CD14-positive monocyte (primary cell): Measurements from ENCODE around the gene SUSD5. TPM values are rescaled to one million over a fixed set of nuclear protein-coding genes. Genes with fewer than 3 reads are reported as not detected.

Source experiments
- DNase-seq, 3 donors: peaks; one replicate each; pipeline ENCODE4 v3.0.0-alpha.2; 2011 to 2022
- H2AFZ ChIP-seq: 2 replicates; pipeline ENCODE4 v1.6.0; 2012; ENCODE audit warnings: mild to moderate bottlenecking, low read depth, low read length, inconsistent platforms; ENCODE audit not compliant: insufficient read depth, poor library complexity, severe bottlenecking
- H3K27ac ChIP-seq, 2 donors: 1 replicate in 1 of 2; 2 replicates in 1 of 2; pipeline ENCODE4 v1.5.1; 2012 to 2013; ENCODE audit warnings: low read length in 2 of 2, control low read depth in 1 of 2, inconsistent platforms in 1 of 2, low read depth in 1 of 2, mild to moderate bottlenecking in 1 of 2
- H3K27me3 ChIP-seq, 2 donors: one replicate each; pipeline versions ENCODE4 v1.6.0 to v1.6.1; 2011 to 2013; ENCODE audit warnings: low read length in 2 of 2; ENCODE audit not compliant: control insufficient read depth in 2 of 2, insufficient read depth in 2 of 2
- H3K36me3 ChIP-seq, 2 donors: replicated peaks in 1 of 2; 1 replicate in 1 of 2; 2 replicates in 1 of 2; pipeline versions ENCODE4 v1.5.1 to v1.6.1; 2012 to 2013; ENCODE audit warnings: low read length in 2 of 2, control low read depth in 1 of 2, inconsistent platforms in 1 of 2, mild to moderate bottlenecking in 1 of 2; ENCODE audit not compliant: insufficient read depth in 2 of 2, control insufficient read depth in 1 of 2
- H3K4me1 ChIP-seq, 2 donors: 1 replicate in 1 of 2; 2 replicates in 1 of 2; pipeline versions ENCODE4 v1.5.1 to v1.6.1; 2012 to 2013; ENCODE audit warnings: low read length in 2 of 2, control low read depth in 1 of 2, inconsistent platforms in 1 of 2, mild to moderate bottlenecking in 1 of 2, moderate library complexity in 1 of 2; ENCODE audit not compliant: insufficient read depth in 2 of 2, control insufficient read depth in 1 of 2
- H3K4me2 ChIP-seq: replicated peaks from 2 replicates; pipeline ENCODE3; 2012; ENCODE audit warnings: low read length, moderate library complexity, mild to moderate bottlenecking; ENCODE audit not compliant: poor library complexity, severe bottlenecking; ENCODE audit errors: extremely low read depth
- H3K4me3 ChIP-seq, 3 experiments: fragments of 200-600 bp in 1 of 3; sonication (generic) in 1 of 3; replicated peaks in 1 of 3; 1 replicate in 2 of 3; 2 replicates in 1 of 3; pipeline ENCODE4 v1.5.1; 2011 to 2013; ENCODE audit warnings: low read length in 3 of 3, mild to moderate bottlenecking in 3 of 3, control low read depth in 2 of 3, low read depth in 2 of 3, inconsistent platforms in 1 of 3, moderate library complexity in 1 of 3
- H3K79me2 ChIP-seq: 2 replicates; pipeline ENCODE4 v1.6.0; 2012; ENCODE audit warnings: mild to moderate bottlenecking, control low read depth, inconsistent platforms, low read length, moderate library complexity; ENCODE audit not compliant: insufficient read depth
- H3K9ac ChIP-seq: 2 replicates; pipeline ENCODE4 v1.6.0; 2017; ENCODE audit warnings: low read length, mild to moderate bottlenecking; ENCODE audit not compliant: insufficient read depth, poor library complexity, severe bottlenecking
- H3K9me3 ChIP-seq, 2 donors: replicated peaks in 1 of 2; 1 replicate in 1 of 2; 2 replicates in 1 of 2; pipeline versions ENCODE4 v1.5.1 to v1.6.1; 2012 to 2013; ENCODE audit warnings: low read length in 2 of 2, control low read depth in 1 of 2; ENCODE audit not compliant: control insufficient read depth in 1 of 2, insufficient read depth in 1 of 2
- H4K20me1 ChIP-seq: 2 replicates; pipeline ENCODE4 v1.6.0; 2012; ENCODE audit warnings: mild to moderate bottlenecking, low read length, control low read depth, moderate library complexity; ENCODE audit not compliant: insufficient read depth
- H3K27ac Mint-ChIP-seq, 7 donors: one replicate each; pipeline ENCODE4 v1.8.0; 2020; ENCODE audit warnings: mild to moderate bottlenecking in 7 of 7, mixed read lengths in 7 of 7, moderate library complexity in 6 of 7, inconsistent platforms in 2 of 7
- H3K27me3 Mint-ChIP-seq, 3 donors: one replicate each; pipeline ENCODE4 v1.8.0; 2021 to 2022; ENCODE audit warnings: low read depth in 3 of 3, mild to moderate bottlenecking in 3 of 3, mixed read lengths in 3 of 3, moderate library complexity in 3 of 3, inconsistent platforms in 1 of 3
- H3K36me3 Mint-ChIP-seq, 2 donors: one replicate each; pipeline ENCODE4 v1.8.0; 2020; ENCODE audit warnings: mixed read lengths in 2 of 2, inconsistent platforms in 1 of 2, mild to moderate bottlenecking in 1 of 2
- H3K4me1 Mint-ChIP-seq: one replicate; pipeline ENCODE4 v1.8.0; 2020; ENCODE audit warnings: mild to moderate bottlenecking, mixed read lengths
- H3K4me3 Mint-ChIP-seq, 2 donors: one replicate each; pipeline ENCODE4 v1.8.0; 2020; ENCODE audit warnings: mild to moderate bottlenecking in 2 of 2, mixed read lengths in 2 of 2, moderate library complexity in 1 of 2
- H3K9me3 Mint-ChIP-seq, 7 donors: one replicate each; pipeline ENCODE4 v1.8.0; 2020 to 2022; ENCODE audit warnings: mixed read lengths in 7 of 7, mild to moderate bottlenecking in 6 of 7, moderate library complexity in 6 of 7, inconsistent platforms in 2 of 7
- CTCF ChIP-seq: fragments of 200-600 bp; IDR thresholded peaks from one replicate; pipeline ENCODE4 v1.8.0; 2022; ENCODE audit warnings: antibody characterized with exemption, mild to moderate bottlenecking
- WGBS: methylation state at CpG from one replicate; pipeline ENCODE4 v1.1.5; 2013; ENCODE audit warnings: missing lambda C conversion rate; ENCODE audit not compliant: insufficient coverage; 5-methylcytosine and 5-hydroxymethylcytosine counted together
- intact Hi-C, 2 donors: fragments of 100-400 bp; cut with micrococcal nuclease; formaldehyde crosslinking; loops; one replicate each; pipeline versions ENCODE4 v1.15.0 to v1.15.1; 2023
- polyA plus RNA-seq, 3 donors: library from polyadenylated mRNA; depleted of rRNA in 1 of 3; unstranded in 2 of 3; stranded (reverse) in 1 of 3; fragments of 300-500 nt in 2 of 3; fragments of >200 nt in 1 of 3; fragmentation: Illumina TruSeq in 2 of 3; gene quantifications; 1 replicate in 2 of 3; 2 replicates in 1 of 3; pipeline ENCODE4 v1.2.3, GENCODE V29; 2012 to 2021

SUSD5 gene
- polyA plus RNA-seq, 3 donors, result not detected

DNA sequence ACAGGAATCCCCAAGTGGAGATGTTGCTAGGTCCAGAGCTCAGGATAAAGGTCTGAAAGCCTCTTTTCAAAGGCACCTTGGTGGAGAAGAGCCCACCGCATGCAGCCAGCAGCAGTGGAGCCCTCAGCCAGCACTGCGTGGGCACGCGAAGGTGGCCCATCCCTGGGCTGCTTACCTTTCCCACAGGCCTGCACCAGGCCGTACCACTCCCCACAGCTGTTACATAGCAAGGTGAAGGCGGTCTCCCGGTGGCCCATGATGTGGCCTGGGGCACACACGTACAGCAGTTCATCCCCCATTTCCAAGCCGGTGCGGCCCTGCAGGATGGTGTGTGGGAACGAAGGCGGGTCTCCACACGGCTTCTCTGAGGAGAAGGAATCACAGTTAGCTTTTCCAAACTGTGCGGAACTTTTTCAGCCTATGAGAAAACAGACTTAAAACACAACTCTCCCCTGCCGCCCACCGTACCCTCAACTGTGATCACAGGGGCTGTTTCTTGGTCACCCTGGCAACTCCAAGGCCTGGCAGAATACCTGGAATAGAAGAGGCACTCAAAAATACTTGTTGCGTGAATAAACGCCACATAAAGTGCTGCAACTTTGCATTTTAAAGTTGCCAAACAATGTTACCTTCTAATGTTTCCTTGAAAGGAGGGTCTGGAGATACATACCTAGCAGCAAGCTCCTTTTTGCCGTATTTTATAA is 43.7 kb downstream of the SUSD5 start:
- Mint-ChIP-seq H3K27me3 (peaks cover 0 to 4% (median 3%) of the 10 kb centered on the region in 3 donors), H3K27ac (no peak overlapping the region), H3K4me3 (no peak overlapping the region), H3K9me3 (peaks cover 0 to 11% (median 3%) of the 10 kb centered on the region in 7 donors), H3K36me3 (no peaks in the 10 kb centered on the region), H3K4me1 (peaks cover 7% of the 10 kb centered on the region)
- Histone ChIP-seq H3K4me1 (no peaks in the 10 kb centered on the region), H4K20me1 (no peaks in the 10 kb centered on the region), H3K4me2 (no peak overlapping the region), H3K27ac (no peak overlapping the region), H3K9me3 (no peaks in the 10 kb centered on the region), H3K9ac (no peak overlapping the region), H3K4me3 (no peak overlapping the region), H2AFZ (no peak overlapping the region), H3K79me2 (no peaks in the 10 kb centered on the region), H3K36me3 (no peaks in the 10 kb centered on the region), H3K27me3 (no peaks in the 10 kb centered on the region)
- no peak for TF ChIP-seq CTCF
- intact Hi-C loops, result no loop called here
- DNase-seq, result no peak
- WGBS, result 96% methylated on average over 15 of the region's 19 CpGs

GRCh38 chr3:33174095-33174494 is 44.5 kb downstream of the SUSD5 start:
- Histone ChIP-seq H3K4me3 (no peak overlapping the region), H3K4me1 (no peaks in the 10 kb centered on the region), H3K27ac (no peak overlapping the region), H3K9me3 (no peaks in the 10 kb centered on the region), H2AFZ (no peak overlapping the region), H3K36me3 (no peaks in the 10 kb centered on the region), H3K27me3 (no peaks in the 10 kb centered on the region), H4K20me1 (no peaks in the 10 kb centered on the region), H3K9ac (no peak overlapping the region), H3K79me2 (no peaks in the 10 kb centered on the region), H3K4me2 (no peak overlapping the region)
- H3K27ac Mint-ChIP-seq, result no peak overlapping the region
- H3K4me3 Mint-ChIP-seq, result no peak overlapping the region
- H3K4me1 Mint-ChIP-seq, result peaks cover 7% of the 10 kb centered on the region
- peaks cover 0 to 10% (median 2%) of the 10 kb centered on the region in 7 donors for H3K9me3 Mint-ChIP-seq
- H3K27me3 Mint-ChIP-seq, result peaks cover 0 to 4% (median 3%) of the 10 kb centered on the region in 3 donors
- no peaks in the 10 kb centered on the region for H3K36me3 Mint-ChIP-seq
- no peak for TF ChIP-seq CTCF
- intact Hi-C loops, result no loop called here
- no CpG with 5 or more reads among the region's 4 CpGs for WGBS
- DNase-seq, result no peak
